ENCODE data around the gene TPST2.

DNA sequence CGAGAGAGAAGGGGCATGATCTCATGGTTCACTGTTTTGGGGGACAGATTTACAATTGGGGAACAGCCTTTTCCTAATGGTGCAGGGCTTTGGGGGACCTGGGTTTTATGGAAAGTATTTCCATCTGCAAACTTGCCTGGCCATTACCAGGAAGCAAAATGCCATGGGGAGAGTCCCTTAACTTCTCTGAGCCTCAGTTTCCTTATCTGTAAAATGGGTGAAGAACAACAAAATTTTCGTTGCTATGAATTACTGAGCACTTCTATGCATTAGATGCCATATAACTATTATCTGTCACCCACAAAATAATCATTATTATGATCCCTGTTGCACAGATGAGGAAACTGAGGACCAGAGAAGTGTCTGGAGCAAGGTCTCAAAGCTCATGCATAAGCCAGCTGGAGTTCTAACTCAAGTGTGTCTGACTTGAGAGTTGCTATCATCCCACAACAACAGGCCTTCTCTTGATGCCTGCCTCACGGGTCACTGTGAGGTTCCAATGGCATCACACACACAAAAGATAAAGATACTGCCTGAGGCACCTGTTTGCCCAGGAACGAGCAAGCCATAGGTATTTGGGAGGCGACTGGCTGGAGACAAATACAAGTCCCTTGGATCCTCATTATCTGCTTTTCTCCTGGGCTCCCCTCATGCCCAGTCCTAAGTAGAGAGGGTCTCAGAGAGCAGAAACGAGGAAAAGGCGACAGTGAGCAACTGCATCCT, 15.8 kb downstream of the TPST2 start:
- TF ChIP-seq, protein P1, sequence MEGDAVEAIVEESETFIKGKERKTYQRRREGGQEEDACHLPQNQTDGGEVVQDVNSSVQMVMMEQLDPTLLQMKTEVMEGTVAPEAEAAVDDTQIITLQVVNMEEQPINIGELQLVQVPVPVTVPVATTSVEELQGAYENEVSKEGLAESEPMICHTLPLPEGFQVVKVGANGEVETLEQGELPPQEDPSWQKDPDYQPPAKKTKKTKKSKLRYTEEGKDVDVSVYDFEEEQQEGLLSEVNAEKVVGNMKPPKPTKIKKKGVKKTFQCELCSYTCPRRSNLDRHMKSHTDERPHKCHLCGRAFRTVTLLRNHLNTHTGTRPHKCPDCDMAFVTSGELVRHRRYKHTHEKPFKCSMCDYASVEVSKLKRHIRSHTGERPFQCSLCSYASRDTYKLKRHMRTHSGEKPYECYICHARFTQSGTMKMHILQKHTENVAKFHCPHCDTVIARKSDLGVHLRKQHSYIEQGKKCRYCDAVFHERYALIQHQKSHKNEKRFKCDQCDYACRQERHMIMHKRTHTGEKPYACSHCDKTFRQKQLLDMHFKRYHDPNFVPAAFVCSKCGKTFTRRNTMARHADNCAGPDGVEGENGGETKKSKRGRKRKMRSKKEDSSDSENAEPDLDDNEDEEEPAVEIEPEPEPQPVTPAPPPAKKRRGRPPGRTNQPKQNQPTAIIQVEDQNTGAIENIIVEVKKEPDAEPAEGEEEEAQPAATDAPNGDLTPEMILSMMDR (IDR thresholded peaks at IDR 0.05; ENCODE audit: low read length): no peak
- TF ChIP-seq EZH2 (optimal IDR thresholded peaks at IDR 0.05; ENCODE audit: low read depth, low read length): no peak
